Measurements from ENCODE around the gene CPED1.

The CPED1 gene

GRCh38 chr7:121271098-121271497 lies 282.6 kb downstream of the CPED1 start:
- Histone ChIP-seq H3K9me3 (ENCODE audit: control insufficient read depth in 2 of 2, low read length in 2 of 2) (no peaks in the 10 kb centered on the region), H3K27ac (ENCODE audit: low read depth in 2 of 2, low read length in 2 of 2) (no peak overlapping the region), H3K4me1 (ENCODE audit: control insufficient read depth in 2 of 2, insufficient read depth in 2 of 2, low read length in 2 of 2) (peaks cover 0 to 2% of the 10 kb centered on the region in 2 donors), H3K36me3 (ENCODE audit: control insufficient read depth in 2 of 2, insufficient read depth in 2 of 2, low read length in 2 of 2) (no peaks in the 10 kb centered on the region), H3K4me3 (ENCODE audit: low read length in 2 of 2) (no peak overlapping the region), H3K9ac (ENCODE audit: low read depth in 1 of 2, low read length in 2 of 2) (no peak overlapping the region), H3K27me3 (ENCODE audit: control insufficient read depth in 2 of 2, insufficient read depth in 2 of 2, low read length in 2 of 2) (no peaks in the 10 kb centered on the region)

GRCh38 chr7:121271916-121272315 lies 283.4 kb downstream of the CPED1 start:
- Histone ChIP-seq H3K27ac (ENCODE audit: low read depth in 2 of 2, low read length in 2 of 2) (no peak overlapping the region), H3K4me3 (ENCODE audit: low read length in 2 of 2) (no peak overlapping the region), H3K36me3 (ENCODE audit: control insufficient read depth in 2 of 2, insufficient read depth in 2 of 2, low read length in 2 of 2) (no peaks in the 10 kb centered on the region), H3K9ac (ENCODE audit: low read depth in 1 of 2, low read length in 2 of 2) (no peak overlapping the region), H3K4me1 (ENCODE audit: control insufficient read depth in 2 of 2, insufficient read depth in 2 of 2, low read length in 2 of 2) (peaks cover 0 to 2% of the 10 kb centered on the region in 2 donors), H3K9me3 (ENCODE audit: control insufficient read depth in 2 of 2, low read length in 2 of 2) (no peaks in the 10 kb centered on the region), H3K27me3 (ENCODE audit: control insufficient read depth in 2 of 2, insufficient read depth in 2 of 2, low read length in 2 of 2) (no peaks in the 10 kb centered on the region)

GRCh38 chr7:121272676-121273075 lies 284.2 kb downstream of the CPED1 start:
- Histone ChIP-seq H3K9me3 (ENCODE audit: control insufficient read depth in 2 of 2, low read length in 2 of 2) (no peaks in the 10 kb centered on the region), H3K27me3 (ENCODE audit: control insufficient read depth in 2 of 2, insufficient read depth in 2 of 2, low read length in 2 of 2) (no peaks in the 10 kb centered on the region), H3K4me1 (ENCODE audit: control insufficient read depth in 2 of 2, insufficient read depth in 2 of 2, low read length in 2 of 2) (peaks cover 0 to 2% of the 10 kb centered on the region in 2 donors), H3K9ac (ENCODE audit: low read depth in 1 of 2, low read length in 2 of 2) (no peak overlapping the region), H3K36me3 (ENCODE audit: control insufficient read depth in 2 of 2, insufficient read depth in 2 of 2, low read length in 2 of 2) (no peaks in the 10 kb centered on the region), H3K27ac (ENCODE audit: low read depth in 2 of 2, low read length in 2 of 2) (no peak overlapping the region), H3K4me3 (ENCODE audit: low read length in 2 of 2) (no peak overlapping the region)

- Histone ChIP-seq H3K36me3 (ENCODE audit: control insufficient read depth in 2 of 2, insufficient read depth in 2 of 2, low read length in 2 of 2) (no peaks in the 10 kb centered on the region), H3K9ac (ENCODE audit: low read depth in 1 of 2, low read length in 2 of 2) (no peak overlapping the region), H3K4me3 (ENCODE audit: low read length in 2 of 2) (no peak overlapping the region), H3K27me3 (ENCODE audit: control insufficient read depth in 2 of 2, insufficient read depth in 2 of 2, low read length in 2 of 2) (no peaks in the 10 kb centered on the region), H3K4me1 (ENCODE audit: control insufficient read depth in 2 of 2, insufficient read depth in 2 of 2, low read length in 2 of 2) (peaks cover 0 to 2% of the 10 kb centered on the region in 2 donors), H3K27ac (ENCODE audit: low read depth in 2 of 2, low read length in 2 of 2) (no peak overlapping the region), H3K9me3 (ENCODE audit: control insufficient read depth in 2 of 2, low read length in 2 of 2) (no peaks in the 10 kb centered on the region)
Measured at GRCh38 chr7:121273467-121274167, 285.1 kb downstream of the CPED1 start.

- no peak overlapping the region for H3K9ac ChIP-seq (ENCODE audit: low read depth in 1 of 2, low read length in 2 of 2)
- no peaks in the 10 kb centered on the region for H3K27me3 ChIP-seq (ENCODE audit: control insufficient read depth in 2 of 2, insufficient read depth in 2 of 2, low read length in 2 of 2)
- H3K36me3 ChIP-seq (ENCODE audit: control insufficient read depth in 2 of 2, insufficient read depth in 2 of 2, low read length in 2 of 2) = no peaks in the 10 kb centered on the region
- H3K27ac ChIP-seq (ENCODE audit: low read depth in 2 of 2, low read length in 2 of 2) = no peak overlapping the region
- H3K9me3 ChIP-seq (ENCODE audit: control insufficient read depth in 2 of 2, low read length in 2 of 2) = no peaks in the 10 kb centered on the region
- no peak overlapping the region for H3K4me3 ChIP-seq (ENCODE audit: low read length in 2 of 2)
- peaks cover 0 to 2% of the 10 kb centered on the region in 2 donors for H3K4me1 ChIP-seq (ENCODE audit: control insufficient read depth in 2 of 2, insufficient read depth in 2 of 2, low read length in 2 of 2)
Measured at GRCh38 chr7:121274467-121274866, 286.0 kb downstream of the CPED1 start.

DNA sequence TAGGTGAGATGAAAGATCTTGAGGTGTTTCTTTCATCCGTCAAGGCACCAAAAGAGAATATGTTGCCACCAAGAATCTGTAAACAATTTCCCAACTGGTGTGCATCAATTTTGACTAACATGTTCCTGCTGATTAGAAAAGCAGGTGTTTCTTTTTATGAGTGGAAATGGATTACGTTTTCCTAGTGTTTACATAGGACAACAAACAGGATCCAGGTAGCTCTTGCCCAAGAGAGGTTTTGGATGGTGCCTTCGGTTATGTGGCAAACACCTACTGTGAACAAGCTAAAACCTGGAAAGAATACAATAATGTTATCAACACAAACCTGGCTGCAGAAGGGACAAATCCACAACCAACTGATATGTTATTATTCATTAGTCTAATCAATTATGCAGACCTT lies 286.7 kb downstream of the CPED1 start:
- Histone ChIP-seq H3K27me3 (ENCODE audit: control insufficient read depth in 2 of 2, insufficient read depth in 2 of 2, low read length in 2 of 2) (no peaks in the 10 kb centered on the region), H3K9me3 (ENCODE audit: control insufficient read depth in 2 of 2, low read length in 2 of 2) (no peaks in the 10 kb centered on the region), H3K4me1 (ENCODE audit: control insufficient read depth in 2 of 2, insufficient read depth in 2 of 2, low read length in 2 of 2) (peaks cover 0 to 2% of the 10 kb centered on the region in 2 donors), H3K9ac (ENCODE audit: low read depth in 1 of 2, low read length in 2 of 2) (no peak overlapping the region), H3K27ac (ENCODE audit: low read depth in 2 of 2, low read length in 2 of 2) (no peak overlapping the region), H3K36me3 (ENCODE audit: control insufficient read depth in 2 of 2, insufficient read depth in 2 of 2, low read length in 2 of 2) (no peaks in the 10 kb centered on the region), H3K4me3 (ENCODE audit: low read length in 2 of 2) (no peak overlapping the region)

GRCh38 chr7:121276313-121276712 lies 287.8 kb downstream of the CPED1 start:
- no peak overlapping the region for H3K27ac ChIP-seq (ENCODE audit: low read depth in 2 of 2, low read length in 2 of 2)
- H3K27me3 ChIP-seq (ENCODE audit: control insufficient read depth in 2 of 2, insufficient read depth in 2 of 2, low read length in 2 of 2) = no peaks in the 10 kb centered on the region
- H3K36me3 ChIP-seq (ENCODE audit: control insufficient read depth in 2 of 2, insufficient read depth in 2 of 2, low read length in 2 of 2) = no peaks in the 10 kb centered on the region
- H3K9me3 ChIP-seq (ENCODE audit: control insufficient read depth in 2 of 2, low read length in 2 of 2) = no peaks in the 10 kb centered on the region
- H3K9ac ChIP-seq (ENCODE audit: low read depth in 1 of 2, low read length in 2 of 2) = no peak overlapping the region
- no peak overlapping the region for H3K4me3 ChIP-seq (ENCODE audit: low read length in 2 of 2)
- H3K4me1 ChIP-seq (ENCODE audit: control insufficient read depth in 2 of 2, insufficient read depth in 2 of 2, low read length in 2 of 2) = peaks cover 0 to 2% of the 10 kb centered on the region in 2 donors

DNA sequence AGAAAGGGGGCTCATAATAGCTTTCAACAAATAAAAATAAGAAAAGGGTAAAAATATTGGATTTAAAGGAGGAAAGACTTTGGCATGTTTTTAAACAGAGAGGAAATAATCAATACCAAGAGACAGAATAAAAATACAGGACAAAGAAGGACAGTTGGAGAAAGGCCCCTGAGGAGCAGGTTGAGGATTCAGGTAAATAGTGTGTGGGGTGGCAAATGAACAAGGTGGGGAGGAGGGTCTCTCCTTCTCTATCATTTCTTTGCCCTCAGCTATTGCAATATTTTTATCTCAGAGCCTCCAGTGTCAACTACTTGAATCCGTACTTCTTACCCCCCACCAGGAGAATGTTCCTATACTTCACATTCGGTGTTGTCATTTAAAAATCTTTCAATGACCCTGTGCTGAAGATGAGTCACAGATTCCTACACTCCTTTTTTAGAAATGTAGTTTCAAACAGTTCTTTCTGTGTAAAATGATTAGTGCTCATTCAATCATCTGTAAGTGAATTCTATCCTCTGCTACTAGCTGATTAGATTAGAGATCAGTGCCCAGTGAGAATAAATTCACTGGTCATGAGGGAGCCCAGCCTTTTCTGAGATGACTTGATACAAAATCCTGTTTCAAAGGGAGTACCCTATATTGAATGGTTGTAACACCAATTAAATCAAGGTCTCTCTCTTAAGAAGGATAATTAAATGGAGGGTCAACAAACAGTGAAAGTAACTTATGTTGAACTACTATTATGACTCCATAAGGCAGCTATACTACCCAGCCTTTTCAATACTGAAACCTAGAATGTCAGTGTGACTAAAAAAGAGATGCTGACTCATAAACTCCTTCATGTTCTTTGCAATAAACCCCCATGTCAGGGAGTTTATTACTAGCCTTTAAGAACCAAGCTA lies 289.9 kb downstream of the CPED1 start:
- Histone ChIP-seq H3K36me3 (ENCODE audit: control insufficient read depth in 2 of 2, insufficient read depth in 2 of 2, low read length in 2 of 2) (no peaks in the 10 kb centered on the region), H3K27ac (ENCODE audit: low read depth in 2 of 2, low read length in 2 of 2) (no peak overlapping the region)

DNA sequence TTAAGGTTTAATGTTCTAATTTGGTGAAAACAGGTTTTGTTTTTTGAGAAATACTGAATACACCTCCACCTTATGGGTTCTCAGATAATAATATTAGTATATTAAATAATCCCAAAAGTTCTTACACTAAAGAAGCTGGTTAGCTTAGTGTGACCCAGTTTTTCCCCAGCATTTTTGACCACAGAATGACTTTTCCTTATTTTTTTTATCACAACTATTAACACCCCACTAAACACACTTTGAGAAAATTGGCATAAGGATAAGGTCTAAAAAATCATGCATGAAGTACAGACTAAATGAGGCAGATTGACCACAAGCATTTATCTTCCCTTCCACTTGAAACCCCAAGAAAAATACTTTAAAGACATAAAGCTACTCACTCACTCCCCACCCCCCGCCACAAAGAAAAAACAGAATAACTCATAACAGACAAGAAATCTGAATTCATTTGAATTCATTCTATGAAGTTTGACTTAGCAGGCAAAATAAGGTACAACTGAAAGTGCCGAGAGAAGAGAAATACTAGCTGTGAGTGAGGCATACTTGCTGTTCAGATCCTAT lies 290.6 kb downstream of the CPED1 start:
- no peaks in the 10 kb centered on the region for H3K9me3 ChIP-seq (ENCODE audit: control insufficient read depth in 2 of 2, low read length in 2 of 2)
- no peaks in the 10 kb centered on the region for H3K36me3 ChIP-seq (ENCODE audit: control insufficient read depth in 2 of 2, insufficient read depth in 2 of 2, low read length in 2 of 2)
- no peaks in the 10 kb centered on the region for H3K27me3 ChIP-seq (ENCODE audit: control insufficient read depth in 2 of 2, insufficient read depth in 2 of 2, low read length in 2 of 2)
- no peak overlapping the region for H3K27ac ChIP-seq (ENCODE audit: low read depth in 2 of 2, low read length in 2 of 2)
- no peaks in the 10 kb centered on the region for H3K4me1 ChIP-seq (ENCODE audit: control insufficient read depth in 2 of 2, insufficient read depth in 2 of 2, low read length in 2 of 2)
- H3K9ac ChIP-seq (ENCODE audit: low read depth in 1 of 2, low read length in 2 of 2) = no peak overlapping the region
- no peak overlapping the region for H3K4me3 ChIP-seq (ENCODE audit: low read length in 2 of 2)

More for the DNA sequence above, 289.9 kb downstream of the CPED1 start:
- Histone ChIP-seq H3K9me3 (ENCODE audit: control insufficient read depth in 2 of 2, low read length in 2 of 2) (no peaks in the 10 kb centered on the region), H3K4me3 (ENCODE audit: low read length in 2 of 2) (no peak overlapping the region), H3K9ac (ENCODE audit: low read depth in 1 of 2, low read length in 2 of 2) (no peak overlapping the region), H3K4me1 (ENCODE audit: control insufficient read depth in 2 of 2, insufficient read depth in 2 of 2, low read length in 2 of 2) (no peaks in the 10 kb centered on the region), H3K27me3 (ENCODE audit: control insufficient read depth in 2 of 2, insufficient read depth in 2 of 2, low read length in 2 of 2) (no peaks in the 10 kb centered on the region)

GRCh38 chr7:121279822-121280221 lies 291.3 kb downstream of the CPED1 start:
- H3K27ac ChIP-seq (ENCODE audit: low read depth in 2 of 2, low read length in 2 of 2) = no peak overlapping the region
- H3K36me3 ChIP-seq (ENCODE audit: control insufficient read depth in 2 of 2, insufficient read depth in 2 of 2, low read length in 2 of 2) = no peaks in the 10 kb centered on the region
- H3K27me3 ChIP-seq (ENCODE audit: control insufficient read depth in 2 of 2, insufficient read depth in 2 of 2, low read length in 2 of 2) = no peaks in the 10 kb centered on the region
- H3K9ac ChIP-seq (ENCODE audit: low read depth in 1 of 2, low read length in 2 of 2) = no peak overlapping the region
- H3K4me1 ChIP-seq (ENCODE audit: control insufficient read depth in 2 of 2, insufficient read depth in 2 of 2, low read length in 2 of 2) = no peaks in the 10 kb centered on the region
- H3K4me3 ChIP-seq (ENCODE audit: low read length in 2 of 2) = no peak overlapping the region
- no peaks in the 10 kb centered on the region for H3K9me3 ChIP-seq (ENCODE audit: control insufficient read depth in 2 of 2, low read length in 2 of 2)
